ENCODE measurements around the gene LRRC8C.

The LRRC8C gene

GRCh38 chr1:89723863-89724262 lies 90.9 kb downstream of the LRRC8C start:
- H3K4me2 ChIP-seq (ENCODE audit: low read depth, low read length, poor library complexity, severe bottlenecking), result no peak overlapping the region
- H3K4me1 ChIP-seq (ENCODE audit: insufficient read depth, low read length, poor library complexity, severe bottlenecking), result peaks cover 42% of the 10 kb centered on the region
- H3K79me2 ChIP-seq (ENCODE audit: insufficient read depth, low read length), result no peaks in the 10 kb centered on the region

DNA sequence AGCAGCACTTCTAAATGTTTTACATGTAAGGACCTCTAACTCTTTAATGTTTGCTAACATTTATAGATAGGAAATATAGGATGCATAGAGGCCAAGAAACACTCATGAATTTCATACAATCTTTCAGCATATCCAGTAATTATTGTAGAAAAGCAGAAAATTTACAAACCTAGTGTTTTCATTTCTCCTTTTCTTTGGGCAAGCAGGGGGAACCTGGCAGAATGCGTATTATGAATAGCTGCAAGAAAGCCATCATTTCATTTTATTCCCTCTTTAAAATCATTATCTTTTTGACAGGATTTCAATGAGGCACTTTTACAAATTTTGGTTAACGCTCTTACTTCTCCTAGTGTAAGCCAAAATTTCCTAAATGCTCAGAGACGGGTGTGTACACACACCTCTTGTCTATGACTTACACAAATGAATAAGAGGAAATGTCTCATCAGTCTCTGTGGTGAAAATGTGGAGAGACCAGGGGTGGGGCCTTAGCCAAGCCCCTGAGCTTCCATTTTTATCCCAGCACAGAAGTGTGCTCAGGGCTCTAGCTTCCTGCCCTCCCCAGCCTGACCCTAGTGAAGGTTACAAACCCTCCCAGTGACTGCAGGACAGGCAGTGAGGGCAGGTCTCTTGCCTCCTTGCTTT lies 91.6 kb downstream of the LRRC8C start:
- Histone ChIP-seq H3K9ac (ENCODE audit: low read depth, low read length, poor library complexity, severe bottlenecking) (no peak overlapping the region), H3K36me3 (ENCODE audit: insufficient read depth, low read length) (no peaks in the 10 kb centered on the region), H3F3A (ENCODE audit: low read depth) (peaks cover 4% of the 10 kb centered on the region; the same call in 1 of the 2 replicates), H3K9me3 (ENCODE audit: insufficient read depth, low read depth, low read length) (no peaks in the 10 kb centered on the region), H3K9me2 (replicated peaks; ENCODE audit: low read depth, low read length) (no peaks in the 10 kb centered on the region), H3K4me1 (ENCODE audit: insufficient read depth, low read length, poor library complexity, severe bottlenecking) (peaks cover 36% of the 10 kb centered on the region), H2AFZ (ENCODE audit: low read length) (no peak overlapping the region), H3K27me3 (ENCODE audit: insufficient read depth, low read length, poor library complexity, severe bottlenecking) (no peaks in the 10 kb centered on the region), H3K4me3 (ENCODE audit: low read length, poor library complexity, severe bottlenecking) (no peak overlapping the region), H4K20me1 (ENCODE audit: insufficient read depth, low read length, poor library complexity, severe bottlenecking) (no peaks in the 10 kb centered on the region), H3K4me2 (ENCODE audit: low read depth, low read length, poor library complexity, severe bottlenecking) (peak overlapping the region; percentile 3), H3K79me2 (ENCODE audit: insufficient read depth, low read length) (no peaks in the 10 kb centered on the region)
- no peak for TF ChIP-seq EZH2phosphoT487 (IDR thresholded peaks at IDR 0.05; ENCODE audit: borderline replicate concordance)

More at GRCh38 chr1:89723863-89724262, 90.9 kb downstream of the LRRC8C start:
- Histone ChIP-seq H3K4me3 (ENCODE audit: low read length, poor library complexity, severe bottlenecking) (no peak overlapping the region), H3K27me3 (ENCODE audit: insufficient read depth, low read length, poor library complexity, severe bottlenecking) (no peaks in the 10 kb centered on the region), H3K9ac (ENCODE audit: low read depth, low read length, poor library complexity, severe bottlenecking) (no peak overlapping the region), H3F3A (ENCODE audit: low read depth) (peaks cover 8% of the 10 kb centered on the region; the same call in 1 of the 2 replicates), H3K9me3 (ENCODE audit: insufficient read depth, low read depth, low read length) (no peaks in the 10 kb centered on the region), H3K9me2 (replicated peaks; ENCODE audit: low read depth, low read length) (no peaks in the 10 kb centered on the region), H3K36me3 (ENCODE audit: insufficient read depth, low read length) (no peaks in the 10 kb centered on the region), H4K20me1 (ENCODE audit: insufficient read depth, low read length, poor library complexity, severe bottlenecking) (no peaks in the 10 kb centered on the region), H2AFZ (ENCODE audit: low read length) (no peak overlapping the region)
- TF ChIP-seq EZH2phosphoT487 (IDR thresholded peaks at IDR 0.05; ENCODE audit: borderline replicate concordance), result no peak
- TF ChIP-seq, protein P1, sequence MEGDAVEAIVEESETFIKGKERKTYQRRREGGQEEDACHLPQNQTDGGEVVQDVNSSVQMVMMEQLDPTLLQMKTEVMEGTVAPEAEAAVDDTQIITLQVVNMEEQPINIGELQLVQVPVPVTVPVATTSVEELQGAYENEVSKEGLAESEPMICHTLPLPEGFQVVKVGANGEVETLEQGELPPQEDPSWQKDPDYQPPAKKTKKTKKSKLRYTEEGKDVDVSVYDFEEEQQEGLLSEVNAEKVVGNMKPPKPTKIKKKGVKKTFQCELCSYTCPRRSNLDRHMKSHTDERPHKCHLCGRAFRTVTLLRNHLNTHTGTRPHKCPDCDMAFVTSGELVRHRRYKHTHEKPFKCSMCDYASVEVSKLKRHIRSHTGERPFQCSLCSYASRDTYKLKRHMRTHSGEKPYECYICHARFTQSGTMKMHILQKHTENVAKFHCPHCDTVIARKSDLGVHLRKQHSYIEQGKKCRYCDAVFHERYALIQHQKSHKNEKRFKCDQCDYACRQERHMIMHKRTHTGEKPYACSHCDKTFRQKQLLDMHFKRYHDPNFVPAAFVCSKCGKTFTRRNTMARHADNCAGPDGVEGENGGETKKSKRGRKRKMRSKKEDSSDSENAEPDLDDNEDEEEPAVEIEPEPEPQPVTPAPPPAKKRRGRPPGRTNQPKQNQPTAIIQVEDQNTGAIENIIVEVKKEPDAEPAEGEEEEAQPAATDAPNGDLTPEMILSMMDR (conservative IDR thresholded peaks at IDR 0.05; ENCODE audit: low read length), result no peak

- Histone ChIP-seq H2AFZ (ENCODE audit: low read length) (no peak overlapping the region), H3K9me3 (ENCODE audit: insufficient read depth, low read depth, low read length) (no peaks in the 10 kb centered on the region), H3K9me2 (replicated peaks; ENCODE audit: low read depth, low read length) (no peaks in the 10 kb centered on the region), H3K4me1 (ENCODE audit: insufficient read depth, low read length, poor library complexity, severe bottlenecking) (peaks cover 31% of the 10 kb centered on the region), H3F3A (ENCODE audit: low read depth) (no peaks in the 10 kb centered on the region), H3K27me3 (ENCODE audit: insufficient read depth, low read length, poor library complexity, severe bottlenecking) (no peaks in the 10 kb centered on the region), H4K20me1 (ENCODE audit: insufficient read depth, low read length, poor library complexity, severe bottlenecking) (no peaks in the 10 kb centered on the region), H3K36me3 (ENCODE audit: insufficient read depth, low read length) (no peaks in the 10 kb centered on the region), H3K4me3 (ENCODE audit: low read length, poor library complexity, severe bottlenecking) (no peak overlapping the region), H3K79me2 (ENCODE audit: insufficient read depth, low read length) (no peaks in the 10 kb centered on the region), H3K4me2 (ENCODE audit: low read depth, low read length, poor library complexity, severe bottlenecking) (peak overlapping the region; percentile 3), H3K9ac (ENCODE audit: low read depth, low read length, poor library complexity, severe bottlenecking) (no peak overlapping the region)
- TF ChIP-seq, protein P1 (conservative IDR thresholded peaks at IDR 0.05; ENCODE audit: low read length), result no peak
- no peak for TF ChIP-seq EZH2phosphoT487 (IDR thresholded peaks at IDR 0.05; ENCODE audit: borderline replicate concordance)
These were observed 92.1 kb downstream of the LRRC8C start for GRCh38 chr1:89725011-89725370.

DNA sequence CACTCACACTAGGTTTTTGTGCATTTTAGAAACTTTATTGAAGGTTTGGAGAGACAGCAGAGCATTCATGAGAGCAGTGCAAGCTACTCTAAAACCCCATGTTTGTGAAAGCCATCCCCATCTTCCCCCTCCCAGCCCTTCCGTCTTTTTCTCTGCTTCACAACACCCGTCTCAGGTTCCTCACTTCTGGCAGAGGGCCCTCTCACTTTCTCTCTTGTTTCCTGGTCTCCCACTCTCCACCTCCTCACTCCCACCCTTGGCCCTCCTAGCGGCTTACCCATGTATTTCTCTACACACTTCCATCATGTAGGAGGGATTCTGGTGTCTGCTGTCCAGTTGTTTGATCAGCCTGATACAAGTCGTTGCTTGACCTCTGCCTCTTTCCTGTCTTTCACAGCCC lies 92.7 kb downstream of the LRRC8C start:
- Histone ChIP-seq H3K36me3 (ENCODE audit: insufficient read depth, low read length) (no peaks in the 10 kb centered on the region), H3F3A (ENCODE audit: low read depth) (no peaks in the 10 kb centered on the region), H3K79me2 (ENCODE audit: insufficient read depth, low read length) (no peaks in the 10 kb centered on the region), H3K9me3 (ENCODE audit: insufficient read depth, low read depth, low read length) (no peaks in the 10 kb centered on the region), H4K20me1 (ENCODE audit: insufficient read depth, low read length, poor library complexity, severe bottlenecking) (no peaks in the 10 kb centered on the region), H3K9ac (ENCODE audit: low read depth, low read length, poor library complexity, severe bottlenecking) (no peak overlapping the region), H3K4me2 (ENCODE audit: low read depth, low read length, poor library complexity, severe bottlenecking) (no peak overlapping the region), H3K27me3 (ENCODE audit: insufficient read depth, low read length, poor library complexity, severe bottlenecking) (no peaks in the 10 kb centered on the region), H3K4me3 (ENCODE audit: low read length, poor library complexity, severe bottlenecking) (no peak overlapping the region), H3K9me2 (replicated peaks; ENCODE audit: low read depth, low read length) (no peaks in the 10 kb centered on the region), H3K4me1 (ENCODE audit: insufficient read depth, low read length, poor library complexity, severe bottlenecking) (peaks cover 24% of the 10 kb centered on the region), H2AFZ (ENCODE audit: low read length) (no peak overlapping the region)
- TF ChIP-seq, protein P1 (conservative IDR thresholded peaks at IDR 0.05; ENCODE audit: low read length), result no peak
- TF ChIP-seq EZH2phosphoT487 (IDR thresholded peaks at IDR 0.05; ENCODE audit: borderline replicate concordance), result no peak
